ENCODE results near the gene TIMP3. TPM values are rescaled to one million over a fixed set of nuclear protein-coding genes. Genes with fewer than 3 reads are reported as not detected.

TIMP3 gene
- total and polyA plus RNA-seq, 2 donors (not counting 1 experiment from before 2014, with no cell fraction given), result not detected

GRCh38 chr22:32803020-32803737 lies 1.7 kb downstream of the TIMP3 start:
- peaks cover 0 to 16% (median 8%) of the 10 kb centered on the region in 4 experiments for H3K27me3 ChIP-seq (replicated peaks in 1 of 4; ENCODE audit: control extremely low read depth in 1 of 4, control insufficient read depth in 3 of 4, insufficient read depth in 4 of 4, low read length in 3 of 4)
- ChIA-PET POLR2A (no interaction called here), CTCF (no interaction called here)
- ATAC-seq (ENCODE audit: low read depth) (no peak), DNase-seq (no peak)
- no peak overlapping the region for H3K9ac ChIP-seq (ENCODE audit: low read length)
- no peak overlapping the region for H3K4me3 ChIP-seq (ENCODE audit: control extremely low read depth in 1 of 5, extremely low read depth in 1 of 5, insufficient read depth in 1 of 5, low read depth in 2 of 5, low read length in 4 of 5)
- no peaks in the 10 kb centered on the region for H3K79me2 ChIP-seq (ENCODE audit: control insufficient read depth, insufficient read depth, low read length)
- H3K27ac ChIP-seq (ENCODE audit: low read length in 2 of 2), result no peak overlapping the region
- no peak for TF ChIP-seq EZH2 (IDR thresholded peaks at IDR 0.05; ENCODE audit: borderline replicate concordance, insufficient read depth, low read depth, low read length, poor library complexity, severe bottlenecking)
- TF ChIP-seq CTCF (IDR thresholded peaks at IDR 0.05), result no peak
- H3K4me1 ChIP-seq (ENCODE audit: control insufficient read depth in 2 of 2, insufficient read depth in 2 of 2, low read length in 2 of 2), result peaks cover 5 to 8% of the 10 kb centered on the region in 2 donors
- no peak overlapping the region for H3K4me3 Mint-ChIP-seq
- intact Hi-C loops (cut with micrococcal nuclease), result no loop called here
- H3K27ac Mint-ChIP-seq, result no peak overlapping the region
- no peak overlapping the region for H2AFZ ChIP-seq (ENCODE audit: insufficient read depth, low read depth, low read length, poor library complexity, severe bottlenecking)
- H3K36me3 ChIP-seq (replicated peaks in 1 of 2; ENCODE audit: control extremely low read depth in 1 of 2, control insufficient read depth in 1 of 2, extremely low read depth in 1 of 2, insufficient read depth in 2 of 2, low read length in 1 of 2), result no peaks in the 10 kb centered on the region
- H3K9me3 ChIP-seq (ENCODE audit: control extremely low read depth in 1 of 3, control insufficient read depth in 2 of 3, insufficient read depth in 1 of 3, low read length in 2 of 3), result no peaks in the 10 kb centered on the region
- WGBS (ENCODE audit: insufficient coverage), result 64% methylated on average over 6 of the region's 7 CpGs
- H4K20me1 ChIP-seq (ENCODE audit: control insufficient read depth, insufficient read depth, low read length, poor library complexity, severe bottlenecking), result no peaks in the 10 kb centered on the region
- peaks cover 69% of the 10 kb centered on the region for H3K27me3 Mint-ChIP-seq
- H3K4me2 ChIP-seq (replicated peaks; ENCODE audit: low read depth, low read length, poor library complexity, severe bottlenecking), result no peak overlapping the region
- H3K4me1 Mint-ChIP-seq, result peaks cover 8% of the 10 kb centered on the region
- H3K9me3 Mint-ChIP-seq (ENCODE audit: insufficient read depth), result no peaks in the 10 kb centered on the region

DNA sequence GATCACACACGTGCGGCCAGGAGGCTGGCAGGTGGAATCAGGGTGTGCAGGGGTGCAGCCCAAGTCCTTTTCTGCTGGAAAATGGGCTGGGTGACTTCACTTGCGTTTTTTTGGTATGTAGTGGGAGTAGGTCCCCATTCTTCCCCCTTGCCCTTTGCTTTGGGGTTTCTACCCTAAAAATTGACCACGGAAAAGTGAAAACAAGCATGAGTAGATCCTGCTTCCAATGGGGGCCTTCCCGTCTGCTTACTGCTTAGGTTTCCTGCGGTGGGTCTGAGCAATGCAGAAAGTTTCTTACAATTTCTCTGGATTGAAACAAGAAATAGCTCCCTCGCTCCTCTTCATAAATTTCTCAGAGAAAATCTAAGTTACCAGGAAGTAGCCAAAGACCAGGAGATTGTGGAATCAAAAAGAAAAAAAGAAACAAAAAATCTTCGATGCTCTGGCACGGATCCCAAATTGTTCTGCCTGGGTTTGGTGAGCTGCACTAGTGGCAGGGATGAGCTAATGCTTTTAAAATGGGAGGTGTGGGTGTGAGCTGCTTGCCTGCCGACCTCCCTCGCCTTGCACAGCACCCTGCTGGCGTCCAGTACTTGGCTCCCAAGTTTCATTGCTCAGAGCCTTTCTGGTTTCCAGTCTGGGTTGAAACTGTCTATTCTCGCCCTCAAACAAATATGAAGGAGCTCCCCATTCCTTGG lies 2.4 kb downstream of the TIMP3 start:
- peaks cover 0 to 16% (median 8%) of the 10 kb centered on the region in 4 experiments for H3K27me3 ChIP-seq (replicated peaks in 1 of 4; ENCODE audit: control extremely low read depth in 1 of 4, control insufficient read depth in 3 of 4, insufficient read depth in 4 of 4, low read length in 3 of 4)
- no peaks in the 10 kb centered on the region for H4K20me1 ChIP-seq (ENCODE audit: control insufficient read depth, insufficient read depth, low read length, poor library complexity, severe bottlenecking)
- Mint-ChIP-seq H3K9me3 (ENCODE audit: insufficient read depth) (no peaks in the 10 kb centered on the region), H3K27me3 (peaks cover 72% of the 10 kb centered on the region), H3K27ac (no peak overlapping the region), H3K4me3 (no peak overlapping the region), H3K4me1 (peaks cover 8% of the 10 kb centered on the region)
- H3K9ac ChIP-seq (ENCODE audit: low read length), result no peak overlapping the region
- ChIA-PET POLR2A (no interaction called here), CTCF (no interaction called here)
- H3K4me1 ChIP-seq (ENCODE audit: control insufficient read depth in 2 of 2, insufficient read depth in 2 of 2, low read length in 2 of 2), result peaks cover 5 to 8% of the 10 kb centered on the region in 2 donors
- no peak overlapping the region for H3K4me2 ChIP-seq (replicated peaks; ENCODE audit: low read depth, low read length, poor library complexity, severe bottlenecking)
- intact Hi-C loops (cut with micrococcal nuclease), result no loop called here
- no peak overlapping the region for H3K4me3 ChIP-seq (ENCODE audit: control extremely low read depth in 1 of 5, extremely low read depth in 1 of 5, insufficient read depth in 1 of 5, low read depth in 2 of 5, low read length in 4 of 5)
- H3K9me3 ChIP-seq (ENCODE audit: control extremely low read depth in 1 of 3, control insufficient read depth in 2 of 3, insufficient read depth in 1 of 3, low read length in 2 of 3), result no peaks in the 10 kb centered on the region
- H3K79me2 ChIP-seq (ENCODE audit: control insufficient read depth, insufficient read depth, low read length), result no peaks in the 10 kb centered on the region
- ATAC-seq (ENCODE audit: low read depth), result no peak
- no peak overlapping the region for H3K27ac ChIP-seq (ENCODE audit: low read length in 2 of 2)
- no peak overlapping the region for H2AFZ ChIP-seq (ENCODE audit: insufficient read depth, low read depth, low read length, poor library complexity, severe bottlenecking)
- TF ChIP-seq CTCF (IDR thresholded peaks at IDR 0.05) (no peak), EZH2 (IDR thresholded peaks at IDR 0.05; ENCODE audit: borderline replicate concordance, insufficient read depth, low read depth, low read length, poor library complexity, severe bottlenecking) (no peak)
- no peak for DNase-seq
- WGBS (ENCODE audit: insufficient coverage), result 85% methylated on average over 11 of the region's 13 CpGs
- no peaks in the 10 kb centered on the region for H3K36me3 ChIP-seq (replicated peaks in 1 of 2; ENCODE audit: control extremely low read depth in 1 of 2, control insufficient read depth in 1 of 2, extremely low read depth in 1 of 2, insufficient read depth in 2 of 2, low read length in 1 of 2)

Data from B cell (primary cell).